Adipocyte (in vitro differentiated cells): ENCODE measurements around the gene C10orf120.

Source experiments
- DNase-seq: peaks from one replicate; pipeline ENCODE4 v3.0.0-alpha.2; 2015; ENCODE audit warnings: low read depth
- H3K27me3 ChIP-seq: replicated peaks from 2 replicates; pipeline ENCODE4 v1.7.0; 2013; ENCODE audit warnings: mild to moderate bottlenecking, low read length, moderate library complexity; ENCODE audit not compliant: control insufficient read depth, insufficient read depth
- H3K36me3 ChIP-seq: 2 replicates; pipeline ENCODE4 v1.7.0; 2013; ENCODE audit warnings: low read length, mild to moderate bottlenecking, moderate library complexity; ENCODE audit not compliant: control insufficient read depth, insufficient read depth, severe bottlenecking
- H3K4me1 ChIP-seq: 2 replicates; pipeline ENCODE4 v1.7.0; 2013; ENCODE audit warnings: mild to moderate bottlenecking, low read length, moderate library complexity; ENCODE audit not compliant: control insufficient read depth, insufficient read depth
- H3K4me3 ChIP-seq: 2 replicates; pipeline ENCODE4 v1.7.0; 2013; ENCODE audit warnings: mild to moderate bottlenecking, low read length, moderate library complexity
- H3K9ac ChIP-seq: 2 replicates; pipeline ENCODE4 v1.7.0; 2013; ENCODE audit warnings: mild to moderate bottlenecking, low read length, moderate library complexity
- H3K9me3 ChIP-seq: 2 replicates; pipeline ENCODE4 v1.7.0; 2013; ENCODE audit warnings: mild to moderate bottlenecking, low read length, moderate library complexity; ENCODE audit not compliant: control insufficient read depth

C10orf120 gene

DNA sequence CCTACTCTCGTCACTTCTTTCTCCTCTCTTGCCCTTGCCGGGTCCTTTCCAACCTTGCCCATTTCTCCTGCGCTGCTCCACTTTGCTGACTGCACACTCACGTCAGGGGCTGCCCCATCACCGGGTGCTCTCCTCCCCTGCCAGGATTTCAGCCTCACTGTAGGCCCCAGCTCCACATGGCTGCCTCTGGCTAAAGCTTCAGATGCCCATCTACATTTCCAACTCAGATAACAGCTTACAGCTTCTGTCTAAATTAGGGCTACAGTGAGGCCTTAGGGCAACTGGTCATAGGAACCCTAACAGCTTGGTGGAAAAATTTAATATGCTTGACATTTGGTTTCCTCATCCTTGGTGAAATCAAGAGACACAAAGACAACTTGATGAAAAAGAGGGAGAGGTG, 25.9 kb downstream of the C10orf120 start:
- no peaks in the 10 kb centered on the region for H3K36me3 ChIP-seq
- H3K4me3 ChIP-seq = no peak overlapping the region
- no peak overlapping the region for H3K9ac ChIP-seq
- H3K9me3 ChIP-seq = no peaks in the 10 kb centered on the region
- peaks cover 55% of the 10 kb centered on the region for H3K27me3 ChIP-seq
- no peaks in the 10 kb centered on the region for H3K4me1 ChIP-seq
- DNase-seq = no peak

DNA sequence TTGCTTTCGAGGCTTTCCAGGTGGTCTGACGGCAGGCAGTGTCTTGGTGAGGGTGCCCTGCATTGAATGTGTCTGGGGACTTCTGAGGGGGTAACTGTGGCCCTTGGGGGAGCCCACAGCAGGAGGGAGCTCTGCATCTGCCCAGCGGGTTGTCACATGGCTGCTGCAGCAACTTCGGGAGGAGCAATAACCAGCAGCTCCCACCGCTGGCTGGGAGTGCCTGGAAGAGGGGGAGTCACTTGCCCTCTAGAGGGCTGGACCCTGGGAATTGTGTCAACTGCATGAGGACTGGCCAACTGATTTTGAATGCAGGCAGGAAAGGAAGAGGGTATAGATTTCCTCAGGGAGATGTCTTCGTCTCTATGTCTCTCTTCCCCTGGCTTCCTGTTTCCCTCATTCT, 26.4 kb downstream of the C10orf120 start:
- Histone ChIP-seq H3K4me1 (no peaks in the 10 kb centered on the region), H3K27me3 (peaks cover 57% of the 10 kb centered on the region), H3K36me3 (no peaks in the 10 kb centered on the region), H3K4me3 (no peak overlapping the region), H3K9me3 (no peaks in the 10 kb centered on the region), H3K9ac (no peak overlapping the region)
- no peak for DNase-seq

DNA sequence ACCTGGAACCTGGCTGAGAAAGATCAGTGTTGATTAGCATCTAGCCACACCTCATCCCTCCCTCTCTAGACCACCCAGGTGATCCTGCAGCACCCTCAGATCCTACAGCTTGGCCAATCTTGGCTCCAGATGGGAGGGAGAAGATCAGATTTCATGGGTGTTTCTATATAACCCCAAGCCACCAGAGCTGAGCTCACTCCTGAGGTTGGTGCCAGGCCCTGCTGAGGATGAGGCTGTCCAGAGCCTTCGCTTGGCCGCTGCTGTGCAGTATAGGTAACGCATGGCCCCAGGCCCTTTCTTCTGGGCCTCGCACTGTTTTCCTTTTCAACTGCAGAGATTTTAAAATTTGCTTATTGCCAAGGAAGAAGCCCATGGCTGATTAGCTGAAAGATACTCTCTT, 27.0 kb downstream of the C10orf120 start:
- no peaks in the 10 kb centered on the region for H3K9me3 ChIP-seq
- H3K9ac ChIP-seq = no peak overlapping the region
- H3K4me3 ChIP-seq = no peak overlapping the region
- no peaks in the 10 kb centered on the region for H3K4me1 ChIP-seq
- peaks cover 63% of the 10 kb centered on the region for H3K27me3 ChIP-seq
- DNase-seq = no peak
- no peaks in the 10 kb centered on the region for H3K36me3 ChIP-seq

DNA sequence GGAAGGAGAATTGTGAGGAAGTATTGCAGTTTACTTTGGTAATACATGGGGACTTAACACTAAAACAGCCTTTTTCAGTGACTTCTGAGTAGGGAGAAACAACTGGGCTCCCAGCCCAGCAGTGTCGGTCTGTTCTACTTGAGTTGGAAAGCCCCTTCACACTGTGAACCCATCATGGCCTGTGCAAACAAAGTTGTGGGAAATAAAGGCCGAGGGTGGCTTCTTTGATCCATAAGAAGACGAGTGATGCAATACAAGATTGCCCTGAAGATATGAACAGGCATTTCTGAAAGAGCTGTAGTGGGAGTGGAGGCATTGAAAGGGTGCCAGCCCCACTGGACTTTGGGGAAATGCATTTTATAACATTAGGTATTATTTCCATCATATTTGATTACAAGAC, 28.3 kb downstream of the C10orf120 start:
- H3K9ac ChIP-seq = no peak overlapping the region
- H3K27me3 ChIP-seq = peaks cover 64% of the 10 kb centered on the region
- H3K4me3 ChIP-seq = no peak overlapping the region
- no peaks in the 10 kb centered on the region for H3K4me1 ChIP-seq
- H3K9me3 ChIP-seq = no peaks in the 10 kb centered on the region
- H3K36me3 ChIP-seq = no peaks in the 10 kb centered on the region
- no peak for DNase-seq

DNA sequence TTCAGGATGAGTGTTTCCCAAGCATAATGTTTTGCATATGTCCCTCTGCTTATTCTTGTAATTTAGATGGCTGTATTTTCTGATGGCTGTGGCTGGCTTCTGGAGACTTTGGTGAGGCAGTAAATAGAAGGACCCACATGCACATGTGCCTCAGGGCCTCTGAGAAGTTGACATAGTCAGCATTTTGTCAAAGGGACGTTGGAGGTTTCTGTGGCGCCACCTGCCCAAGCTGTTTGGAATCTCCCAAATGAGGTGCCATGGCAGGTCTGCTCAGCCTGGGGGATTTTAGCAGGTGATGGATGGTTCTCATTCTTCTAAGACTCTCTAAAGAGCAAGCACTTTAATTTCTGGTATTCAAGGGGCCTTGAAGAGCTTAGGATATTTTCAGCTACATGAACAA, 29.8 kb downstream of the C10orf120 start:
- DNase-seq = no peak
- H3K4me3 ChIP-seq = no peak overlapping the region
- H3K4me1 ChIP-seq = no peaks in the 10 kb centered on the region
- peaks cover 60% of the 10 kb centered on the region for H3K27me3 ChIP-seq
- H3K36me3 ChIP-seq = no peaks in the 10 kb centered on the region
- H3K9ac ChIP-seq = no peak overlapping the region
- H3K9me3 ChIP-seq = no peaks in the 10 kb centered on the region

DNA sequence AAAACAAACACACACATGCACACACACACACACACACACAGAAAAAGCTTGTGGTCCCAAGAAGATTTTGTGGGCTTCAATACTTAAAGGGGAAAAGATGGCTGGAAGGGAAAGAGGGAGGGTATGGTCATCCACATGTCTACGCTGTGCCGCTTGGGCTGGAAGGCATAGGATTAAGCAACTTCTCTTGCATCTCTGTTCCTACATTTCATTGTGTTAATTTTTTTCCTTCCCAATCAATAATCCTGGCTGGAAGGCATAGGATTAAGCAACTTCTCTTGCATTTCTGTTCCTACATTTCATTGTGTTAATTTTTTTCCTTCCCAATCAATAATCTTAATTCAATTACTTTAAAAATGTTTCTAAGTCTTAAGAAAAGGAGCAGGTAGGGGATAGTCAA, 30.6 kb downstream of the C10orf120 start:
- DNase-seq = no peak
- Histone ChIP-seq H3K9me3 (no peaks in the 10 kb centered on the region), H3K4me1 (no peaks in the 10 kb centered on the region), H3K27me3 (peaks cover 57% of the 10 kb centered on the region), H3K4me3 (no peak overlapping the region), H3K9ac (no peak overlapping the region), H3K36me3 (no peaks in the 10 kb centered on the region)

DNA sequence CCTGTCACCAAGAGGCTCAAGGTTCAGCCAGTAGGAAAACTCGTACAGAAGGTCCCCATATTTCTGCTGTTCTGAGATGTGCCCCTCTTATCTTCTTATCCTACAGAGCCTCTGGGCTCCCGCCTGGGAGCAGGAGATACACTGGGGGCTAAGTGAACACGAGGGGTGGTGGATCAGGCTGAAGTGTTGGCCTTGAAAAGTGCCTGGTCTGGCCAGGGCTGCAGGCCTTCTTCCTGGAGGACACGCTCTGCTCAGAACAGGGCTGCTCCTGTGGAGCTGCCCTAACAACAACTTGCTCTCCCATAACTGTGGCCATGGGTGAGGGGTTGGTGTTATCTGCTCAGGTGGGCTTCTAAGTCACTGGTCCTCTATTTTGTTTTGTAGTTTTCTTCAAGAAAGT, 33.7 kb downstream of the C10orf120 start:
- no peaks in the 10 kb centered on the region for H3K4me1 ChIP-seq
- no peak overlapping the region for H3K9ac ChIP-seq
- no peak for DNase-seq
- no peaks in the 10 kb centered on the region for H3K9me3 ChIP-seq
- no peaks in the 10 kb centered on the region for H3K36me3 ChIP-seq
- no peak overlapping the region for H3K4me3 ChIP-seq
- peaks cover 59% of the 10 kb centered on the region for H3K27me3 ChIP-seq

GRCh38 chr10:122665329-122665860, 34.3 kb downstream of the C10orf120 start:
- no peak overlapping the region for H3K9ac ChIP-seq
- H3K9me3 ChIP-seq = no peaks in the 10 kb centered on the region
- no peak overlapping the region for H3K4me3 ChIP-seq
- H3K4me1 ChIP-seq = no peaks in the 10 kb centered on the region
- peaks cover 60% of the 10 kb centered on the region for H3K27me3 ChIP-seq
- H3K36me3 ChIP-seq = no peaks in the 10 kb centered on the region
- no peak for DNase-seq

DNA sequence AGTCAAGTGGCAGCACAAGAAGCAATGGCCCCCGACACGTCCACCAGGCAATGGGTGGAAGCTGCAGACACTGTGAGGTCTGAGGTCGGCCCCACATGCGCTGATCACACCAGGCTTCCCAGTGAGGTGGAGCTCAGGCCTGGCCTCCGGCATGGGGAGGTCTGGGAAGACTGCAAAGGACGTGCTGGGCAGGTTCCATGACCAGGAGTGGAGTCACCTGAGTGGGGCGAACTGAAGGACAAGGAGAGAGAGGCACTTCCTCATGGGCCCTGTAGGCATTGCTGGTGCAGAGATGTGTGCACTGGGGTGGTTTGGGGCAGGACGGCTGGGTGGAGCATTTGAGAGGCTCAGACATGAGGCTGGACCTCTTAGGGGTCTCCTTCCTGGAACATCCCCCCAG, 35.1 kb downstream of the C10orf120 start:
- DNase-seq = no peak
- Histone ChIP-seq H3K9ac (no peak overlapping the region), H3K36me3 (no peaks in the 10 kb centered on the region), H3K4me3 (no peak overlapping the region), H3K9me3 (no peaks in the 10 kb centered on the region), H3K4me1 (no peaks in the 10 kb centered on the region), H3K27me3 (peaks cover 54% of the 10 kb centered on the region)

GRCh38 chr10:122663516-122664130, 36.0 kb downstream of the C10orf120 start:
- H3K9me3 ChIP-seq = no peaks in the 10 kb centered on the region
- H3K4me3 ChIP-seq = no peak overlapping the region
- no peak overlapping the region for H3K9ac ChIP-seq
- no peaks in the 10 kb centered on the region for H3K4me1 ChIP-seq
- no peaks in the 10 kb centered on the region for H3K36me3 ChIP-seq
- DNase-seq = no peak
- peaks cover 46% of the 10 kb centered on the region for H3K27me3 ChIP-seq

DNA sequence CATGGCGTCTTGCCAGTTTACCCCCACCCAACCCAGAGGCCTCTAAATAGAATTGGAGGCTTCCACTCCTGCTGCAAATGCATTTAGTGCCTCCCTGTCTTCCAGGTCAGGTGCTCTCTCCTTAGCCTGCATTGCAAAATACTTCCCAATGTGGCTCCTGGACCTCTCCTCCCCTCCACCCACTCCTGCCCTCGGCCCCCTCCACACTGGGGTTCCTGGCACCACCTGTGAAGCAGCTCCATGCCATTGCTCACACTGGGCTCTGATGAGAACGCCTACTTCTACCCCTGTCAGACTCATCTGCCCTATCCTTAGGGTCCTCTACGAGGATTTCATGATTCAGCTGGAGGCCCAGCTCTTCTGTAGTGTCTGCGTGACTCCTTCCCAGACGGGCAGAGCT, 37.4 kb downstream of the C10orf120 start:
- H3K9ac ChIP-seq = no peak overlapping the region
- no peaks in the 10 kb centered on the region for H3K36me3 ChIP-seq
- no peaks in the 10 kb centered on the region for H3K4me1 ChIP-seq
- DNase-seq = no peak
- H3K4me3 ChIP-seq = no peak overlapping the region
- peaks cover 38% of the 10 kb centered on the region for H3K27me3 ChIP-seq
- no peaks in the 10 kb centered on the region for H3K9me3 ChIP-seq

- H3K4me1 ChIP-seq = no peaks in the 10 kb centered on the region
- no peak overlapping the region for H3K9ac ChIP-seq
- H3K27me3 ChIP-seq = peaks cover 33% of the 10 kb centered on the region
- H3K4me3 ChIP-seq = no peak overlapping the region
- DNase-seq = no peak
- no peaks in the 10 kb centered on the region for H3K9me3 ChIP-seq
- H3K36me3 ChIP-seq = no peaks in the 10 kb centered on the region
Measured at GRCh38 chr10:122660696-122661095, 39.0 kb downstream of the C10orf120 start.
